Muscle of arm (tissue), 12 donors: ENCODE measurements around the gene SLC4A1AP. TPM values are rescaled to one million over a fixed set of nuclear protein-coding genes. Genes with fewer than 3 reads are reported as not detected.

ENCODE experiments used
- DNase-seq: peaks from one replicate; pipeline ENCODE4 v3.0.0-alpha.2; 2013
- polyA plus RNA-seq, 12 donors: library from polyadenylated mRNA; unstranded; fragments of 120-200 nt; gene quantifications; one replicate each; pipeline ENCODE4 v1.2.1, GENCODE V29; 2013; ENCODE audit not compliant: insufficient read length in 12 of 12

The SLC4A1AP gene
- polyA plus RNA-seq, 12 donors = 23.8 to 30.1 (median 25.4) TPM; not detected in 1

- no peak for DNase-seq
These were observed 74.8 kb downstream of the SLC4A1AP start for GRCh38 chr2:27738349-27739057.

GRCh38 chr2:27739058-27739373, 75.3 kb downstream of the SLC4A1AP start:
- no peak for DNase-seq

- no peak for DNase-seq
These were observed 78.0 kb downstream of the SLC4A1AP start for GRCh38 chr2:27741673-27742072.

- DNase-seq = no peak
These were observed 78.9 kb downstream of the SLC4A1AP start for GRCh38 chr2:27742571-27742970.

Other genes with a start within 250 kb of the SLC4A1AP start
- 100 to 1,000 TPM in 11 of 12 donors, not detected in 1; 112 to 127 (median 120) TPM for gene NRBP1, start 235.3 kb upstream of the SLC4A1AP start, polyA plus RNA-seq
- 1 to 10 TPM in 9 of 12 donors, under 1 TPM in 1, not detected in 2; 0.74 to 4.6 (median 2.2) TPM for gene KRTCAP3, start 221.5 kb upstream of the SLC4A1AP start, polyA plus RNA-seq
- 10 to 100 TPM in 11 of 12 donors, not detected in 1; 12.1 to 35.2 (median 20.4) TPM for gene IFT172, start 174.1 kb upstream of the SLC4A1AP start, polyA plus RNA-seq
- 10 to 100 TPM in 3 of 12 donors, 1 to 10 TPM in 8, not detected in 1; 6.1 to 15.5 (median 8.4) TPM for gene FNDC4, start 168.7 kb upstream of the SLC4A1AP start, polyA plus RNA-seq
- gene GCKR, start 167.1 kb upstream of the SLC4A1AP start, polyA plus RNA-seq = under 1 TPM in 5 of 12 donors, not detected in 7; 0.08 to 0.30 (median 0.25) TPM
- 10 to 100 TPM in 11 of 12 donors, not detected in 1; 38.3 to 60.4 (median 48.9) TPM for gene ZNF512, start 80.8 kb upstream of the SLC4A1AP start, polyA plus RNA-seq
- 1 to 10 TPM in 11 of 12 donors, not detected in 1; 5.2 to 8.7 (median 7.3) TPM for gene CCDC121, start 34.9 kb upstream of the SLC4A1AP start, polyA plus RNA-seq
- 10 to 100 TPM in 11 of 12 donors, not detected in 1; 17.1 to 42.6 (median 34.6) TPM for gene GPN1, start 34.8 kb upstream of the SLC4A1AP start, polyA plus RNA-seq
- 10 to 100 TPM in 11 of 12 donors, not detected in 1; 24.8 to 49.5 (median 32.3) TPM for gene SUPT7L, start 275 bp upstream of the SLC4A1AP start, polyA plus RNA-seq
- 100 to 1,000 TPM in 9 of 12 donors, 10 to 100 TPM in 2, not detected in 1; 74.2 to 150 (median 122) TPM for gene MRPL33, start 107.8 kb downstream of the SLC4A1AP start, polyA plus RNA-seq
- 1 to 10 TPM in 5 of 12 donors, under 1 TPM in 5, not detected in 2; 0.63 to 1.7 (median 1.1) TPM for gene RBKS, start 226.5 kb downstream of the SLC4A1AP start, polyA plus RNA-seq
- gene BABAM2, start 226.8 kb downstream of the SLC4A1AP start, polyA plus RNA-seq = 10 to 100 TPM in 11 of 12 donors, not detected in 1; 23.2 to 30.5 (median 24.7) TPM